Head of caudate nucleus (tissue), 42 donors: ENCODE data around the gene ATXN1.
"Not testable (repeated sequence)": the region's sequence is repeated elsewhere in the genome, so short reads cannot be mapped to it uniquely, and the experiment has no call there.

Experiments
- DNase-seq, 42 donors: peaks; one replicate each; pipeline versions ENCODE4 v3.0.0 to v3.0.0-alpha.2; 2020 to 2021; ENCODE audit warnings: mixed read lengths in 7 of 42
- intact Hi-C: fragments of 100-400 bp; cut with DNase I; formaldehyde crosslinking; loops from one replicate; pipeline ENCODE4 v1.15.0; 2022

The ATXN1 gene

DNA sequence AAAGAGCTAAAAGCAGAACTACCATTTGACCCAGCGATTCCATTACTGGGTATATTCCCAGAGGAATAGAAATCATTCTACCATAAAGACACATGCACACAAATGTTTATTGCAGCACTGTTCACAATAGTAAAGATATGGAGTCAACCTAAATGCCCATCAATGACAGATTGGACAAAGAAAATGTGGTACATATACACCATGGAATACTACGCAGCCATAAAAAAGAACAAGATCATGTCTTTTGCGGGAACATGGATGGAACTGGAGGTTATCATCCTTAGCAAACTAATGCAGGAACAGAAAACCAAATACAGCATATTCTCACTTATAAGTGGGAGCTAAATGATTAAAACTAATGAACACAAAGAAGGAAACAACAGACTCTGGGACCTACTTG lies 23.7 kb upstream of the ATXN1 start:
- intact Hi-C loops, DNase-seq: not testable (repeated sequence)

DNA sequence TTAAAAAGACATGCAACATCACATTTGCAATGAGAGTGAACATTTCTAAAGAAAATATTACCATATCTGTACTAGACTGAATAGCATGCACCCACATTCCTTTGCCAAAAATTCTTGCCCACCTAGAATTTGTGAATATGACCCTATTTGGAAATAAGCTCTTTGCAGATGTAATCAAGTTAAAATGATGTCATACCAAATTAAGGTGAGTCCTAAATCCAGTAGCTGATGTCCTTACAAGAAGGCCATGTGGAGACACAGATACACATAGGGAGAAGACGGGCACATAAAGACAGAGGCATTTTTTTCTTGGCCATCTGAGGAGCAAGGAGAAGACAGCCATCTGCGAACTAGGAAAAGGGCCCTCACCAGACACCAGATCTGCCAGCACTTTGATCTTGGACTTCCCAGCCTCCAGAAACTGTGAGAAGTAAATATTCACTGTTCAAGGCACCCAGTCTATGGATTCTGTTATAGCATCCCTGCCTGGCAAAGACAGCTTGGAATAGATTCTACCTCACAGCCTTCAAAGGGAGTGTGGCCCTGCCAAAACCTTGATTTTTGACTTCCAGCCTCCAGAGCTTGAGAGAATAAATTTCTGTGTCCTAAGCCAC lies 22.8 kb upstream of the ATXN1 start:
- DNase-seq: no peak
- intact Hi-C loops: no loop called here

DNA sequence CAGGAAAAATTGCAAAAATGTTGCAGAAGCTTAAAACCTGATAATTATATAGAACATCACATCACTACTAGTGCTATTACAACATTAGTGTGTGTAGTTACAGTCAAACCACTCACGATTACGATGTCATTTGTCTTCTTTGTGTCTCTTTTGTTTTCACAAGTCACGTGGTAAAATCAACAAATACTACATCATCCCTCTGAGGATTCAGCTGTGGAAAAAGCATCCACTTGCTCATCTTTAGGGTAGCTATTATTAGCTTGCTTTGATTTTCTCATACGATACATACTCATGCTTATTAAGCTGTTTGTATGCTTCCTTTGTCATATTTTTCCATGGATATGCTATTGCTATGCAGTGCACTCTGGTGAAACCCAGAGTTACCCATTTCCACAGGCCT lies 22.2 kb upstream of the ATXN1 start:
- no peak for DNase-seq
- intact Hi-C loops: no loop called here

DNA sequence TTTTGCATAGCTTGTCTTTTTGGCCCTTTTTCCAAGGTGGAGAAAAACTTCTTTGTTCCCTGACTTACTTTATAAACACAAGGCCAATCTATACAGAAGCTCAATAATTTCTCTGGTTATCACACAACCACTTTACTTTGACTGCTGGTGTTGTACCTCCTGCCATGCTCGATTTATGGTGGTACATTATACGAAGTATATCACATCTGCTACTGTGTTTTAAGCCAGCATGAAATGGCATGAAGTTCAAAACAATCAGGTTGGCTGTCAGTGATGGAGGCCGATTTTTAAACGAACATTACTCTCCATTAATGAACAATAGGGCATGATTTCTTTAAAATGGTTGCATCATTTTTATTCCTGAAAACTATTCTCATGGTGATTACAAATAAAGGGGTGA lies 21.0 kb upstream of the ATXN1 start:
- no peak for DNase-seq
- intact Hi-C loops: no loop called here

DNA sequence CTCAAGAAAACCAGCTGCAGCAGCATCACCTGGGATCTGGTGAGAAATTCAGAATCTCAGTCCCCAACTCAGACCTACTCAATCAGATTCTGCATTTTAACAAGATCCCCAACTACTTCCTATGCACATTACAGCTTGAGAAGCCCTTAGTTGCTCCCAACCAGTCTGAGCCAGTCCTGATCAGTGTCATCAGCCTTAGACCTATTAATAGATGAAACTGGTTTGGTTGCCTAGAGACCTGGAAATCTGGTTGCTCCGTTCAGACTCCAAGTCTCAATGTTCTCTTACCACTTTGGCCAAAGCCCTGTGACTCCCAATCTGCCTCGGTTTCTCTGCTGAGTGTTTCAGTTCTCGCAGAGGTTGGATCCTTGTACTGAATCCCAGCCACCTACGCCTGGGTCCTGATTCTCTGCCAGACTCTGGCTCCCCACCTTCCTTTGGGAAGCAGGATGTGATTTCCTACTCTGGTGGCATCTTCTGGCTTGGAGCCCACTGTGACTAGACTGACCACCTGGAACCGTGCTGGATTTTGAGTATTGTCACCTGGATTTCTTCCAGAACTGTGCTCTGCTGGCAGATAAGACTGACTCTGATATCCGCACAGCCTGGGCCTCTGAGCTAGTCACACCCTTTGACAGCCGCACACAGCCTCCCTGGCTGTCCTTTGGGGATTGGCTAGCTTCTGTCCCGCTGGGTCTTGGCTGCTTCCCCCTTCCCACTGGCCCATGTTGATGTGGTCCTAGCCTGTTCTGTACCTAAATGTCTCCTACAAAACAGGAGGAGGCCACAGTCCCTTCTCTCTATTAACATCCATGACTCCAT lies 20.3 kb upstream of the ATXN1 start:
- peak in 25 of 42 donors; percentile 19 to 74 (median 47) for DNase-seq
- intact Hi-C loops: no loop called here

DNA sequence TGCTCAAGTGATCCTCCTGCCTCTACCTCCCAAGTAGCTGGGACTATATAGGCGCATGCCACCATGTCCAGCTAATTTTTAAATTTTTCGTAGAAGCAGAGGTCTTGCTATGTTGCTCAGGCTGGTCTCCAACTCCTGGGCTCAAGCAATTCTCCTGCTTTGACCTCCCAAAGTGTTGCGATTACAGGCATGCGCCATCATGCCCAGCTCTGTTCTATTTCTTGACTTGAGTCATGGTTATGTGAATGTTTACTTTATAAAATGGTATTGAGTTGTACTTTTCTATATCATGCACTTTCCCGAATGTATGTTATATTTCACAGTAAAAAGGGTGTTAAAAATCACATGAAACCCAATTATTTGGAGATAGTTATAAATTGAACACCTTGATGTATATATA lies 17.3 kb upstream of the ATXN1 start:
- no peak for DNase-seq
- intact Hi-C loops: no loop called here

DNA sequence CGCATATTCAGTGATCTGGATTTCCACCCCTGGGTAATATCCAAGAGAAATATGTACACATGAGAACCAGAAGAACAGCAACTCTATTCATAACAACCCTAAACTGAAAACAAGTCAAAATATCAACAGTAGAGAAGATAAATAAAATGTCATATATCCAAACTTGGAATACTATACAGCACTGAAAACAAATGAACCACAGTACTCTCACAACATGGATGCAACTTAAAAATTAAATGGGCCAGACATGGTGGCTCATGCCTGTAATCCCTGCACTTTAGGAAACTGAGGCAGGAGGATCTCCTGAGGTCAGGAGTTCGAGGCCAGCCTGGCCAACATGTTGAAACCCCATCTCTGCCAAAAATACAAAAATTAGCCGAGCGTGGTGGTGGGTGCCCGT lies 16.5 kb upstream of the ATXN1 start:
- no peak for DNase-seq
- intact Hi-C loops: no loop called here

DNA sequence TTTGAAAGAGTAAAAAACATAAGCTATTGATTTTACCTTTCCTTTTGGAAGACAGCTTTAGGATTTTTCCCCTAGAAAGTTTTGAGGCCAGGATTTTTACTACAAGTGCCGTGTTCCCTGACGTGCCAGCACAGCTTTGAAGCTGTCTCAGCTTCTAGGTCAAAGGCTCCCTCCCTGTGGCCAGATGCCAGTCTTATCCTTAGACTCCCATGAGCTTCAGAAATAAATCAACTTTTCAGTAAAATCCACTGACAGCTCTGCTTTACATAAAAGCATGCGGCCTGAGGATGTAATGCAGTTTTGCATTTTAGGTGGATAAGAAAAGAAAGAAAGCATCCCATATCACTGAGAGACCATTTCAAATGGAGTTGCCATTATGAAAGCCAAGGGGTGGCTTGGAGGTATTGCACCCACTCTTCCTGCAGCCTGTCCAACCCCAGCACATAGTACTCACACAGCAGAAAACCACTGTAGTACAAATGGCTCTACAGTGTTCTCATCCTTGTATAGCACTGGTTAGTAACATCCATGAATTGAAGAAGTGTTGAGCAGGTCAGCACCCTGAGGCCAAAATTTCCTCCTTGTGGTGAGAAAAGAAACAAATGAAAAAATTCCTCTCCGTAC lies 15.2 kb upstream of the ATXN1 start:
- DNase-seq: no peak
- intact Hi-C loops: no loop called here

DNA sequence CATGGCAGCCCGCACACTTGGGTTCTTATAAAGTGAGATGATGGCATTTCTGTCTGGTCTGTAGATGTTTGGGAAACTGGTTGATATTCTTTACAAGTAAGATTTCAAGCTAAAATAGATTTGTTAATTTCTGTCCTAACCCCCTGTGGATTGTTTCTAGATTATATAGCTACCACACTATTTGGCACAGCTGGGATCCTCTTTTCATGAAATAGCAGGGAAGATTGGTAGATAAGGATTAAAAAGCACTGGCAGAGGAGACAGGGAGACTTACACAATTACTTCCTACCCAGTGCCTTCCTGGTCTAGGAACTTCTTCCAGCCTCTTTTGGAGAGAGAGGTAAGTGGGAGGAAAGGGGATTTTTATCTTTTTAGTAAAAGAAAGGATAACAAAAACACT lies 13.2 kb upstream of the ATXN1 start:
- DNase-seq: no peak
- intact Hi-C loops: no loop called here

DNA sequence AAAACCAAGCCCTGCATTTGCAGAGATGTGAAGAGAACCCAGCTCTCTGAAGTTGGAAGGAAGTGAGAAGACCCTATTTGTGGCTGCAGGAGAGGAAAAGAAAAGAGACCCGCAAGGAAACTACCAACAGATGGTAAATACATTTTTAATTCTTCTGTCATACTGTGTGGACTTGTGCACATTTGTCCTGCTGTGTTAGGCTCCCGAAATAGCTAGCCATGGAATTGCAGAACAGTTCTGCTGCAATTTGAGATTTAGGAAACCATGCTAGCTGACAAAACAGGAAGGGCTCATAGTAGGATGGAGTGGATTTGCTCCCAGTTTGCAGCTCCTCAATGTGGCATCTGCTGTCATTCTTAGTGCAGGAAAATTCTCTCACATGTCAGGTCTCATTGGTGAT lies 12.1 kb upstream of the ATXN1 start:
- no peak for DNase-seq
- intact Hi-C loops: no loop called here

DNA sequence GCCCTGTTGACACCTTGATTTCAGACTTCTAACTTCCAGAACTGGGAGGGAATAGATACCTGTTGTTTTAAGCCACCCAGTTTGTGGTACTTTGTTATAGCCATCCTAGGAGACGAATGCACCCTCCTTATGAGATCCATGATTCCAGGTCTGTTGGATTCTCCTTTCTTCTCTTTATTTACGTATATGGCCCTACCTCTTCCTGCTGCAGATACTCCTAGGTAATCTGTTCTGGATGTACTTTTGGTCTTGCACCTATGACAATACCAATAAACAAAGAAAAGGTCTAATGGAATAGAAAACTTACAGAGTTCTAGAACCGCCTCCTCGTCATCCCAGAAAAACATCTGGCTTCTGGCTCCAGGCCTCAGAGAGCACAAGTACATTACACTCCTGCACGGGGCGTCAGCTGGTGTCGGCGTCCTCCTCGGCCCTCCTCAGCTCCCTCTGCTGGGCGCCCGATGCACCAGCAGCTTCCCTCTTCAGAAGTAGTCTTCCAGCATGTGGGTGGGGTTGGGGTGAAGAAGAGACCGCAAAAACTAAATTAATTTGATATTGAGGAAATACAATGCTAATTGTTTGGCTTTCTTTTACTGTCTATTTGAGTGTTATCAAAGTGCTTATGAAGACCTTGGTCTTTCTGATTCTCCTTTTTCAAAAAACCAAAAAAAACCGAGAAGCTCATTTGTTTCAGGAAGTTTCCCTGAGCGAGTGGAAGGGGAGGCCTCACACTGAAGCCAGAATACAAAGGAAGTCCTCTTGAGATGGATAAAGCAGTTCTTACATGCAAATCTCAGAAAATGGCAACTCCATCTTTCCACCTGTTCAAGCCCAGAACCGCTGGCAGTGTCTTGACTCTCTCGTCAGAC lies 9.7 kb upstream of the ATXN1 start:
- peak; percentile 70 to 91 (median 82) for DNase-seq
- intact Hi-C loops: no loop called here

DNA sequence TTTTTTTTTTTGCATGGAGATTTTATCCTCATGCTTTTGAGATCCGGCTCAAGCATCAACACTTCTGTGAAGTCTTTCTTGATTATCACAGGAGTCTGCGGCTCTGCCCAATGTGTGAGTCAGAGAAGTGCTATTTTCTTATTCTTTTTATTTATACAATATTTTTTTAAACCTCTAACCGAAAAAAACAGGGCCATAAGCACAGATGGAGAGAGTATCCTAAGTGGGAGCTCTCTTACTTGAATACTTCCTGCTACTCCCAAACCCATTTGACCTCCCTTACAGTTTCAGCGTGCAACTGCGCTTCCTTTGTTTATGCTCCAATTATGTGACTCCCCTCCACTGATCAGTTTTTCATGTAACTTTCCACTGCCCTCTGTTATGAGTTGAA lies 8.7 kb upstream of the ATXN1 start:
- no peak for DNase-seq
- intact Hi-C loops: loop anchor here (10.0 kb wide), 1 partner anchor 345 kb away; no protein-coding TSS in a partner anchor

DNA sequence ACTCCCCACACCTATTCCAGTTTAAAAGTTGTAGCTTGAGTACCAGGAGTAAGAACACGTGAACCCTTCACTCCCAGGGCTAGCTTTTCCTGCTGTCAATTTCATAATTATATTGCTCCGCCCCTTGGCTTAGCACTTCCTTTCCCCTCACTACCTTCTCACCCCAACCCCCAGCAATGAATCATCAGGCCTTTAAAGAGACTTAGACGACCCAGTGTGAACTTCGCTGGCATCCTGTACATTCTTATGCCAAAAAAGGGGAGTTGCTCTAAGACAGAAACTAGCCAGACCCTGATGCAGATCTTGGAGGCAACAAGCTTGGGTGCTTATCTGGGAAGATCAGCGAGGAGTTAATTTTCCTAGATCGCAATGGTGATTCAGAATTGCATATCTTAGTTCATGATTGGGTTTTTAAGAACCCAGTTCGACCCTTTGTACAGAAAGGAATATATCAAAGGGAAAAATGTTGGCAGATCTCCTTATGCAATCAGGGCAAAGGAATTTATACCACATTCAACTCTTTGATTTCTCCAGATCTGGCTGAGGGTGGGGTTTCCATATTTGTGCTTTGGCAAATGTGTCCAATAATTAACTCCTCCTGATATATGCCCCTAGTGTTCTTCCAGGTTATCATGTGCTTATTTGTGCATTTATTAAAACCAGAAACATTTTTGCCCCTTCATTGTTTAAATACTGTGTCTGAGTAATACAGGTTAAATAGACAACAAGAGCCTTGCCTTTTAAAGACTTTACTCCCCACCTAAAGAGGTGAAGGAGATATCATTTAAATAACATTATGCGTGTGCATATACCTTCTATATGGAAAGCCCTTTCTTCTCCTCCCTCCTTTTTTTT lies 8.1 kb upstream of the ATXN1 start:
- DNase-seq: peak in 1 of 42 donors; percentile 43

DNA sequence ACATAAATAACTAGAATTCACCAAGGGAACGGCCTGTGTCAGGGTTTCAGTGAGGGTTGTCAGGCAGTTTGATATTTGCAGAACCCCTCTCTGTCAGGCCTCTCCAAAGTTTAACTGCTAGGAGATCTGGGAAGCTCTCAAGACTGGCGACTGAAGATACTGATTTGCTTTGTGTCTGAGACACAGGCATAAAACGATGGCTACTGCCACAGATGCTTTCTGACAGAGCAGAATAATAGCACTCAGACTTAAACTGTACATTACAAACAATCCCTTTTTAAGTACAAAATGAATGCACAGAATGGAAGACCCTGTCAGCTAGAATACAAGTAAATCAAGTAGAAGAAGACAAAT lies 7.2 kb upstream of the ATXN1 start:
- intact Hi-C loops: loop anchor here (10.0 kb wide), 1 partner anchor 344 kb away; no protein-coding TSS in a partner anchor
- DNase-seq: no peak

More for the DNA sequence above, 8.1 kb upstream of the ATXN1 start:
- intact Hi-C loops: loop anchor here (10.0 kb wide), 1 partner anchor 345 kb away; no protein-coding TSS in a partner anchor

DNA sequence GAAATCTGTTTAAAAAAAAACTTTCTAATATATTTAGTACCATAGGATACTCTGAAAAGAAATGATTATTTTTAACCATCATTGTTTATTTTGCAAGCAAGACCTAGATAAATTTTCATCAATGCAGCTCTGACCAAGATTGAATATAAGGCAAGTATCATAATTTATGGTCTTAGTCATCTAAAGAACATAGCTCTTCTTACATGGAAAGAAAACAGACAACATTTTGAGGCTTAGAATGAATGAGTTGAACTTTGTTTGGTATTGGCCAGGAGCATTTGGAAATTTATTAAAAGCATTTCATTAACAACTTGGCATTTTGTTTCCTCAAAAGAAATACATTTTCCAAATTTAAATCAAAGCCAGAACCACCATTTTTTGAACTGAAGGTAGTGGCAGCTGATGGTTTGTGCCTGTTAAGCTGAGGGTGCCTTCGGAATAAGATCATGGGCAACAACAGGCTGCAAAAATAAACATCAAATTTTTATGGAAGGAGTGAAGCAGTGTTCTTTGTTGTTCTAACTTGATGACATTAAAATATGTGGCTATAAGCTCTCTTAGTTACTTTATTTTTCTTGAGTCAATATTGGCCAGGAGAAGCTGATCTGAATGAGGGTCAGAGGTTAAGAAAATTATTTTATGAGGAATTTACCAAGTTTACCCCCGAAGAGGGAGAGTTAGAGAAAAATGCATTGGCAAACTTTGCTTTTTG lies 6.7 kb upstream of the ATXN1 start:
- intact Hi-C loops: loop anchor here (10.0 kb wide), 1 partner anchor 343 kb away; no protein-coding TSS in a partner anchor
- DNase-seq: no peak

DNA sequence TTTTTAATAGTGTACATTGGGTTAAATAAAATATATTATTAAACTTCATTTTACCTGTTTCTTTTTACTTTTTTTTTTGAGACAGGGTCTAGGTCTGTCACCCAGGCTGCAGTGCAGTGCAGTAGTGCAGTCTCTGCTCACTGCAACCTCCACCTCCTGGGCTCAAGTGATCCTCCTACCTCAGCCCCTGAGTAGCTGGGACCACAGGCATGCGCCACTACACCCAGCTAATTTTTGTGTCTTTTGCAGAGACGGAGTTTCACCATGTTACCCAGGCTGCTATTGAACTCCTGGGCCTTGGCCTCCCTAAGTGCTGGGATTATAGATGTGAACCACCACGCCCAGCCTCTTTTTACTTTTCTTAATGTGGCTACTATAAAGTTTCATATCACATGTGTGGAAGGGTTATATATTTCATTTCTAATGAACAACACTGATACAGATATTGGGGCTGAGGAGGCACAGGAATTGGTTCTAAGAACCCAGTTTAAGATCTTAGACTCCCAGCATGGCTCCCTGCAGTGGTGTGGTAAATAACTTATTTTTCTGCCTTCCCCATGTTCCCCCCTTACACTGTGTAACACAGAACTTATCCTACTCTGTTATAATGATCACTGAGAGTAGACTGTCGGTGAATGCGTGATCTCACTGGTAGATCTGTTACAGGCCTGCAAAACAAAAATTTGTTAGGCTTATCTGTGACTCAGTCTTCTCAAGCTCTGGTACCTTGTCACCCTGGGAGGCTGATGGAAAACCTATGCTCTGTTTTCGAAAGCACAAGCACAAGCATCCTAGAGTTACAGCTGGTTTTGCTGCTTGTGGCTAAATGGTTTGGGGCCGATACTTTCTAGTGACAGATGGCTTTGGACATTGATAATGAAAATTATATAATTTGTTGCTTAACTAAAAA lies 5.8 kb upstream of the ATXN1 start:
- intact Hi-C loops: loop anchor here (10.0 kb wide), 1 partner anchor 342 kb away; no protein-coding TSS in a partner anchor
- DNase-seq: no peak
